ENCODE data around the gene B4GALNT4.

DNA sequence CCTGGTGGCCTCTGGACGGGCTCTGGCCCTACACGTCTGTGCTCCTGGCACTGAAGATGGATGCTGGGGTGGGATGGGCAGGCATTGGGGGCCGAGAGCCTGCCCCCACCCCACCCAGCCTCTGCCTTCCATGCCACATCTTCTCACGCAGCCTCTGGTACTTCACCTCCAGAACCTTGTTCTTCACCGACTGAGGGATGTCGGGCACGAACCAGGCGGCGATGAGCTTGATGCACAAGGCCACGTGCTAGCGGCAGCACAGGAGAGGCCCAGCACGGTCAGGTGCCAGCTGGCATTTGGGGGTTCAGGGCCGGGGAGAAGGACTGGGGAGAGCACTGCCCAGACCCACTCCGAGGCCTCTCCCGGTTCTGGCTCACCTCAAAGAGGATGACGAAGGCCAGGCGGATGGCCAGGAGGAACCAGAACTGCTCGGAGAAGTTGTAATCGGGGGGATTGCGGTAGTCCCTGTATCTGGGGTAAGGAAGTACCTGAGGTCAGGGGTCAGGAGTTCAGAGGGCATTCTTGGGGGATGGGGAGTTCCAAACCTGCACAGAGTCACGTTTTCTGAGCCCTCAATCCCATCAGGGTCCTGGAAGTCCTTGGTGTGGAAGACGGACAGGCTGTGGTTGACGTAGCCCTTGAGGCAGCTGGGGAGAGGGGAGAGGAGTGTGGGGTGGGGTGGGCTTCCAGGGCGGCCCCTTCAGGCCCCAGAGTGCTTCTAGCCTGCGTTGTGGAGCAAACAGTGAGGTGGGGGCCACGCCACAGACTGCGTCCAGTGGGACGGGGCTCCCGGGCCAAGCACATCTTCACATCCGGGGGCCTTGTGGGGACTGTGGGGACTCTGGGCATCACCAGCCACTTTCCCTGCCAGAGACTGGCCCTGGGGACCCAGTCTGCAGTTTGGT, 49.3 kb downstream of the B4GALNT4 start:
- no peak for TF ChIP-seq POLR2A (IDR thresholded peaks at IDR 0.05)
- TF ChIP-seq, protein P1, sequence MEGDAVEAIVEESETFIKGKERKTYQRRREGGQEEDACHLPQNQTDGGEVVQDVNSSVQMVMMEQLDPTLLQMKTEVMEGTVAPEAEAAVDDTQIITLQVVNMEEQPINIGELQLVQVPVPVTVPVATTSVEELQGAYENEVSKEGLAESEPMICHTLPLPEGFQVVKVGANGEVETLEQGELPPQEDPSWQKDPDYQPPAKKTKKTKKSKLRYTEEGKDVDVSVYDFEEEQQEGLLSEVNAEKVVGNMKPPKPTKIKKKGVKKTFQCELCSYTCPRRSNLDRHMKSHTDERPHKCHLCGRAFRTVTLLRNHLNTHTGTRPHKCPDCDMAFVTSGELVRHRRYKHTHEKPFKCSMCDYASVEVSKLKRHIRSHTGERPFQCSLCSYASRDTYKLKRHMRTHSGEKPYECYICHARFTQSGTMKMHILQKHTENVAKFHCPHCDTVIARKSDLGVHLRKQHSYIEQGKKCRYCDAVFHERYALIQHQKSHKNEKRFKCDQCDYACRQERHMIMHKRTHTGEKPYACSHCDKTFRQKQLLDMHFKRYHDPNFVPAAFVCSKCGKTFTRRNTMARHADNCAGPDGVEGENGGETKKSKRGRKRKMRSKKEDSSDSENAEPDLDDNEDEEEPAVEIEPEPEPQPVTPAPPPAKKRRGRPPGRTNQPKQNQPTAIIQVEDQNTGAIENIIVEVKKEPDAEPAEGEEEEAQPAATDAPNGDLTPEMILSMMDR (IDR thresholded peaks at IDR 0.05): no peak
